ENCODE measurements around the gene PTPRT.

Gene PTPRT

DNA sequence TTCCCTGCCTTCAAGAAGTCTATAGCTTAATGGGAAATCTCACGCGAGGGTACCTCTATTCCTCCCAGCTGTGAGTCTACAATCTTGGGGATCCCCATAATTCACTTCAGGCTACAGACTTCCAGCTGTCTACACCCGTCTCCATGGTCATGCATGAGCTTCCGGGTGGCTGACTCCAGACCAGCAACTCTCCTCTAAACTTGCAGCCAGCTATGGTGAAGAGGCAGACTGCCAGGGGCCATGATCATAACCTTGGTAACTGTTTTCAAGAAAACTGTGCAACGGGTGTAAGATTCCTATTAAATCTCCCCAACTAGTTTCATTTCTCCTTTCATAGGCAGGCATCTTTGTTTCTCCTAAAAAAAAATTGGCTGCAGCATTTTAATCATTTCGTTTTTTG, 1037.1 kb downstream of the PTPRT start:
- DNase-seq = peak in 20 of 58 donors; percentile 1 to 65 (median 12)

DNA sequence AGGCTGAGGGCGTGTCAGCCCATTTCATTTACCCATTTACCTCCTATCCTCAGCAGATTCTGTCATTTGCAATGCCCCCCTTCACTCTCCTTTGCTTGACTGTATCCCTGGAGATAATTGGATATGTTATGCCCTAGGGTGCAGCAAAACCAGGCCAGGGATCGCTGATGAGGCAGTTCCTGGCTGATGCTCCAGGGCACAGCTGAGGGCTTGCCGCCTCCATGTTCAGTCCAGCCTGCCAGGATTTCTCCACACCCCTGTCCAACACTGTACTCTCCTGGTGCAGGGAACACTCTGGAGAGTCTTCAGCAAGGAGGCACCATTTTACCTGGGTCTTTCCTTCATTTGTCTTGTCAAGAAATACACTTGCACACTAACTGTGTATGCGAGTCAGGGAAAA, 1039.5 kb downstream of the PTPRT start:
- DNase-seq = no peak

DNA sequence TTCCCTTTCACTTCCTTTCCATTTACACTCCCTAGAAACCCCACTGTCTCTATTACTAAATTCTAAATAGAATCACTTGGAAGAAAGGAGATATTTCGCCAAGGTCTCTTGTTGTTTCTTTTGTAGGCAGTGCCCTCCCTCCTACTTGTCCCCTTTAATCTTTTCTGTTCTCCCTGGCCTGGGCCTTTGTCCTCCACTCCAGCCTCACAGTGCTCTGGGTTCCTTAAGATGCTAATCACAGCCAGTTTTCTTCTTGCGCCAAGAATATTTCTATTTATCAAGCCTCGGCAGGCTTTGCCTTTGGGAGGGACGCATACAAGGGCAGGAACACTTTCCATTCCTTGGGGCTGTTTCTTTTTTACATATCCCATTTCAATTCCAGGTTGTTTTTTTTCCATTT, 1051.0 kb downstream of the PTPRT start:
- peak in 26 of 58 donors; percentile 2 to 77 (median 24) for DNase-seq

DNA sequence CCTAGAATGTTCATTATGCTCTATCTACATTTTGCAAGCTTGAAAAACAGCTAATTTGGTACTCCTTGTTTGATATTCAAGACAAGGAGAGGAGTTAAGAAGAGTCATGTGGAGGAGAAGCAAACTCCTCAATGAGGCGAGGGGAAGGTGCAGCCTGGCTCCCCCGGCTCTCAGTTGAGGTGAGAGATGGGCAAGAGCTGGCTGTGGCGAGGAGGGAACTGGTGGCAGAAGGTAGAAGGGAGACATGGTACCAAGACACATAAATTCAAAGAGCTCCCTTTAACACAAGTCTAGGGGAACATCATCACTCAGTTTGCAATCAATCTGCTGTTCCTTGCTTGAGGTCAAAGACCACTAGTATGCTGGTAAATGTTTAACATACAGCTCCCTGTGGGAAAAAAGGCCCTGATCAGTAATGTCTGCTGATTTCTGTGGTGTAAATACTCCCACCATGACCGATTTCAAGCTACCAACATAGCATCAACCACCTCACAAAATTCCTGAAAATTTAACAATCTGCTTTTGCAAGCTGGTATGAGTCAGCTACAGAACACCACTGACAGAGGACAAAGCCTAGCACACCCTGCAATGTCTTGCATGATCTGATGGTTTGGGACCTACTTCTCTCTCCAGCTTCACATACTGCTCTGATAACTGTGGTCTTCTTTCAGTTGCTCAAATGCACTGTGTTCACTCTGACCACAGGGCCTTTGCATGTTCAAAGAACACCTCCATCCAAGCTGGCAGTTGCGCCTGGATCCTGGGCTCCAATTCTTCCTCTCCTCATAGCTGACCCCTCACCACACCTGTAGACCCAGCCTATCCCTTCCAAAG, 1055.2 kb downstream of the PTPRT start:
- no peak for DNase-seq

DNA sequence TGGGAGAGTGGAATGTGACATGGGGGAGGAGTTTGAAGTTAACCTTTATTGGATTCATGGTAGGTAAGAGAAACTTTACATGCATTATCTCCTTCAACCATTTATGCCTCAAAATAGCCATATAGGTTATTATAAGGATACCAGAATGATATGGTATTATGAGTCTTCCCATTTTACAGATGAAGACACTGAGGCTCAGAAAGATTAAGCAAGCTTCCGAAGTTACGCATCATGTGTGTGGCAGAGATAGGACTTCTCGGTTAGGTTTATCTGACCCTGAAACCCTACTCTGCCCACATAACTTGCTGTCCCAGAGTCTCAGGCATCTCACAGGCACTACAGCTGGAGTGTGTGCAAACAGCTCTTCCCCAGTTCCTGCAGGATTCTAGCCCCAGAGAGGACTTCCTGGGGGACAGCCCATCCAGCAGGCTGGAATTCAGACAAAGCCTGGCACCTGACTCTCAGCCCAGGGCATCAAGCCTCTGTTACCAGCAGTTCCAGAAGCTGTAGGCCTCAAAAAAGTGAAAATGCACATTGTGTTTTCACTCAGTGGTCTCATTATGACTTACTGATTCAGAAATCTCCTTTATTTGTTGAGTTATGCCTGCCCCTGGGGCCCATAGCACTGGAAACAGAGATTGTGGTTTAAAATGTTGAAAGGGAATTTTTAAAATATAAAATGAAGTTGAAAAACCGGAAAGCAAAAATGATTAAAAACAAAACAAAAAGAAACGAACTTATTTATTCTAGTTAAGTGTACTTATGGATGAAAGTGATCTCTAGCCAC, 1058.7 kb downstream of the PTPRT start:
- DNase-seq = no peak

DNA sequence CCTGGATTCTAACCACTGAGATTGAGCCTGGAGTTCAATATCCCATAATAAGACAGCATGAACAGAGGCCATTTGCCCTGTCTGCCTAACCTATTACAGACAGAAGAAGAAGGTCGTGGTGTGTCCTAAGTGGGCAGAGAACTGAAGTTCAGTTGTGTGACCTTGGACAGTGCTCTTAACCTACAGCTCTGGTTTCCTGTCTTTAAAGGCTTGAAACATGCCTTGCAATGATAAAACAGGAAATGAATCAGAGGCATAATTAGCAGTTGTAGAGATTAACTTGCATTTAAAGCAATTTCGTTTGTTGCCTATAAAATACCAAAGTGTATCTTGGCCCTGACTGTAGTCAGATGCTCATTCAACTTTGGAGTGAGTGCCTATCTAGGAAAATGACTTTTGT, 1064.3 kb downstream of the PTPRT start:
- no peak for DNase-seq

DNA sequence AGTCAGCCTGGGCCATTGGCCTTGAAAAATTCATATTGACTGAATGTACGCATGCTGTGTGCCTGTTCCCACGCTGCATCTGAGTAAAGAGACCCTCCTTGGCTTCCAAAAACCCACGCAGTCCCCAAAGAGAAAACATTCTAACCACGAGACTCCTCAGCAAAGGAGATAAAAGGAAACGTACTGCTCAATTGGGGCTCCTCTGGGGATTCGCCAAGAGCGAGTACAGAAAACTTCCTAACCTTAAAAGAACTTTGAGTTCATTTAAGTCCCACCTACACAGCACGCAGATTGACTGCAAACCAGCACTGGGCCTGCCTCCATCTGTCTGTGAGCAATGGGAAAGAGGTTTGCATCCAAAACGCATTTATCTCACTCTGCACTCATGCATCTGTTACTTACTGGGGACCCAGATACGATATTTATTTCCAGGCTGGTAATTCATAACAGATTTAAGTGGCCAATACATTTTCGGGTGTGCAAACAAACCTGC, 1065.7 kb downstream of the PTPRT start:
- DNase-seq = peak in 16 of 58 donors; percentile 1 to 43 (median 10)

DNA sequence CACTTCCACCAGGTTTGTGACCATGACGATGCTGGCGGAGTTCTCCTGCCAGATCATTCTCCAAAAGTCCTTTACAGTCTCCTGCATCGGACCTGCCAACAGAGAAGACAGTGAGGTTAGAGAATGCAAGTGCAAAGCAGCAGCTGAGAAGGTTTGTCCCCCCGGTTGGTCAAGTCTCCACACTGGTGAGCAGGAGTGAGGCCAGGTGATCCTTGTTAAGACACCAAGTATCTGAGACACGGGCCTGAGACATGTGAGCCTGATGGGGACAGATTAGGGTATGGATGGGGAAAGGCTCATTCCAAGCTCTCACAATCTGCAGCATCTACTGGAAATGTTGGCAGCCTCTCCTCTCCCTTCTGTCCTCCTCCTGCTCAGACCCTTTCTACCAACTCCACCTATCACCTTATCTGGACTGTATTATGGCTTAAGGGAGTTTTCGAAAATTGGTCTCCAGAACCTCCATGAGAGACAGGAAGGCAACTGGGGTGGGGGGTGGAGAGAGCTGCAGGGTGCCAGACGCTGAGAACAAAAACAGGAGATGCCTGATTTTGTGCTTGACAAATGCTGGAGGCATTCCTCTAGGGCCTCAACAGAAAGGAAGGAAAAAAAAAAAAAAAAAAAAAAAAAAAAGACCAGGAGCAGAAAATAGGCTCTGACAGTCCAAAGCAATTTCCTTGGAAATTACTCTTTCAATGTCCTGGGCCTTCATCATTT, 1071.1 kb downstream of the PTPRT start:
- DNase-seq = no peak

DNA sequence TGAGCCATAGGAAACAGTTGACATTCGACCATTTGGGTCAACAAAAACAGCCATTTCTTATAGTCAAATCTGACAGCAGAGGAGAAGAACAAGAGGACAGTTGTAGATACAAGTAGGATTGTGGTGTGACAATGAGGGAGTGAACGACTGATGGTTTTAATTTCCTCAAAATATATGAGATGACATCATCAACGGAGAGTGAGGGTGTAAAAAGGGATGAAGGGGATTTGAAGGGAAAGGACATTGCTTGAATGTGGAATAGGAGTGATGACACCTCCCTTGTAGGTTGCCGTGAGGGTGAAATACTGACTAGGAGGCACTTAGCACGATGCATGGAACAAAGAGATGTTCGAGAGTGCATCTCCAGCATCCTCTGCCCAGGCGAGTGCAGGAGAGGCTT, 1071.7 kb downstream of the PTPRT start:
- DNase-seq = no peak

DNA sequence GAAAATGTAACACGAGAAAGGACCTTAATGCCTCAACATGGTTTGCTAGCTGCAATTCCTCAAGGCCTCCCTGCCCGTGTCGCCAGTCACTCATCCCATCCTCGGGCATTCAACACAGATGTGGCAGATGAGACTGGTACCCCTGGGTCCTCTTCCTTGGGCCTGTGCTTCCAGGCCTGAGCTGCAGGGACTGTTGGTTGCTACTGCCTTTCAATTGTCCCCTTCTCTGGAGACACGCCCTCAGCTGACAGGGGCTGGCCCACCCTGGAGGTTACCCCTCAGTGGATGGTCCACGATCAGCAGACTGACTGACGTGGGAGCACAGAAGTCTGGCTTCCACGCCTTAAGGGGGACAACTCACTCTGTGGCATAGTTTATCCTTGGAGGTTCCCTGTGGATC, 1076.5 kb downstream of the PTPRT start:
- no peak for DNase-seq

DNA sequence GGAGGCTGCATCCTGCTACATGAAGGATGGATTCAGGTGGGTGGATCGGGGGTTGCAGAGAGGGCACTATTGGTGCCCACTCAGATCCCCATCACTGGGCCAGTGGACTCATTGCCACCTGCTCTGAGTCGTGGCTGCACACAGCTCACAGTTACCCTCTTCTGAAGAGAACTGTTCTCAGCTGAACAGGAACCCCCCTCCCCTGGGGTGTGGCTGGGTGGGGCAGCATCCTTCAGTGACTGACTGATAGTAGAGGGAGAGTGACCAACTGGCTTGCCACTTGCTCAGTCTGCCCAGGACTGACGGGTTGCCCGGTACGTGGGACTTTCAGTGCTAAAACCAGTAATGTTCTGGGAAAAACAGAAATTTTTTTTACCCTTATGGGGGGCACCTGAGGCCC, 1077.5 kb downstream of the PTPRT start:
- DNase-seq = no peak

DNA sequence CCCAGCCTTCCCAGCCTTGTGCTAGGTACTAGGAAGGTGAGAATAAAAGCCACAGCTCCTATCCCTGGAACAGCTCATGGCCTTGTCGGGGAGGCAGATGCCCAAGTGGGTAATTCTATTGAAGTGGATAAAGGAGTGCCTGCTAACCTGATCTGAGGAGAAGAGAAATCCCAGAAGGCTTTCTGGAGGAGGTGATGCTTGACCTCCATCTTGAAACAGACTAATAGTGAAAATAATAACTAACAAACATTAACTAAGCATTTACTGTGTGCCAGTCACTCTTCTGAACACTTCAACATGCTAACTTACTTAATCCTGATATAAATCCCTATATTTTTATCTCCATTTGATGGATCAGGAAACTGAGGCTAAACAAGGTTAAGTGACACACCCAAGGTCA, 1078.4 kb downstream of the PTPRT start:
- no peak for DNase-seq

DNA sequence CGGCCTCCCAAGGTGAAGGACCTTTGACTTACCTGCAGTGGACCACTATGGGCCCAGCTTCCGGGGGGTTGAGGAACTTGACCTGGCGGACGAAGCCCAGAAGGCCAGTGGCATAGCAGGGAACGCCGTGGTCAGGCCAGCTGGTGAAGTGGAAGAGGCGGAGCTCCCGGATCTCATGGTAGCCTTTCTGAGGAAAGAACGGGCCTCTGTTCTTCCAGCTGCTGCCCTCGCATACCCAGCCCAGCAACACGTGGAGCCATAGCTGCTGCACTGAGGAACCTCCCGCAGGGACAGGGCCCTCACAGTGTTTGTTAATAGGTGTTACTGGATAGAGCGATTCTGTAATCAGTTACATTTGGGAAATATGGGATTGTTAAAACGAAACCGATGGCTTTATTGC, 1079.4 kb downstream of the PTPRT start:
- DNase-seq = peak in 8 of 58 donors; percentile 2 to 30 (median 5)

DNA sequence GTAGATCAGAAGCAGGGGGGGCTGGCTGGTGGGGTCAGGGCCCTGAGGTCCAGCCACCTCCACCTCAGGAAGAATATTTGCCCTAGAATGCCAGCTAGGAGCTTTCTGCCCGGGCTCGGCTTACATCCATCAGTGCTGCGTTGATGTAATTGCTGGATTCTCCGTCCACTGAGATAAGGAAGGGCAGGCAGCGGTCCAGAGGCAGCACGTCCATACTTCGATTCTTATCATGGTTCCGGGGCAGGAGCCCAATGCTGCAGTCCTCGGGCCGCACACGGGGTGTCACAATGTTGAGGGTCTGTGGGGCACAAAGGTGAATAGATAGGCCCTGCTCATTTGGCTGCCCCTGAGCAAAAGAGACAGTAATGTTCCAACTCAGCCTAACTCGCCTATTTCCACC, 1087.7 kb downstream of the PTPRT start:
- no peak for DNase-seq

DNA sequence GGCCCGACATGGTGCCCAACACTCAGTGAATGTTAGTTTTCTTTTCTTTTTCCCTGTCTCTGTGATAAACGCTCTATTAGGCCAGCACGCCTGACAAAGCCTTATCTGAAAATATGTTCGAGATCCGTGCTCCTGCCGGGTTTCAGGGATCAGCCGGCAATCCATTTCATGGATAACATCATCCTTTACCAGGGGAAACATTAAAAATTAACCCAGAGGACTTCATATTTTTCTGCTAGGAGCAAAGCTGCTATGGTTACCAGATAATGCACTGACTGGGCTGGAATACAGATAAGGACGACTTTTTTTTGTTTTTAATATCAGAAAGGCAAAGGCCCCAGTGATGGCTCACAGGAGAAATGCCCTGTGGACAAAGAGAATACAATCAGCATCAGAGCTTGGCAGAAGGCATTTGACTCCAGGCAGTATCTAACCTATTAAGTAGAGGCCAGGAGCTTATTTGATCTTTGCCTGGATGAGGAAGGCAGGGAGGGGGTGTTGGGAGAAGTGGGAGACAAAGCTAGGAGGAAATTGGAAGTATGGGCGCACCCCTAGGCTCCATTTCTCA, 1089.5 kb downstream of the PTPRT start:
- DNase-seq = no peak

DNA sequence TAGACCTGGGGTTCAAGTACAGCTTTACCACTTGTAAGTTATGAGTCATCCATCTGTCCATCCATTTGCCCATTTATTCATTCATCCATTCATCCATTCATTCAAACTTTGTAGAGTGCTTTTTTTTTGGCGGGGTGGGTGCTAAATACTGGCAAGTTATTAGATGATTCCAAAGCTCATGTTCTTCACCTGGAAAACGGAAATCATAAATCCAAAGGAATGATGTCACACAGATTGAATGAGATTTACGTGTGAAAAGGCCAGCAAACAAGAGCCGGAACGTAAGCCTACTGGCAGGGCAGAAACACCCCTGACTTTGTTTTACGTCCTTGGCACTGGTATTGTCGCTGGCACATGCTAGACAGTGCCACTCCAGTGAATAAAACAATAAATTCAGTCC, 1090.6 kb downstream of the PTPRT start:
- no peak for DNase-seq

DNA sequence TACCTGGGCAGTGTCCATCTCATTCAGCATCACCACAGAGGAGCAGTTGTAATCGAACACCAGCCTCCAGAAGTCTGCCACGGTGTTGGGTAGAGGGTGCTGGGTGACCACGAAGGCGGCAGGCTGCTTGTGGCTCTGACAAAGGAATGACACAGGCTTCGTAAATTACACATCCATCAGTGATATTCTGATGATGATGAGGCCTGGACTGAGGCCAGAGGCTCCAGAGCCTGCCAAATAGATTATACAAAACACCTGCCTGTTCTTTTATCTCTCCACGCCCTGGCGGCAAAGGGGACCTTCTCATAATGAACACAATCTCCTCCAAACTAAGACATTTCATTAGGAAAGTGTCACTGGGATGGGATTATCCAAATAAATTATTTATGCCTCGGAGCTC, 1091.3 kb downstream of the PTPRT start:
- DNase-seq = no peak

DNA sequence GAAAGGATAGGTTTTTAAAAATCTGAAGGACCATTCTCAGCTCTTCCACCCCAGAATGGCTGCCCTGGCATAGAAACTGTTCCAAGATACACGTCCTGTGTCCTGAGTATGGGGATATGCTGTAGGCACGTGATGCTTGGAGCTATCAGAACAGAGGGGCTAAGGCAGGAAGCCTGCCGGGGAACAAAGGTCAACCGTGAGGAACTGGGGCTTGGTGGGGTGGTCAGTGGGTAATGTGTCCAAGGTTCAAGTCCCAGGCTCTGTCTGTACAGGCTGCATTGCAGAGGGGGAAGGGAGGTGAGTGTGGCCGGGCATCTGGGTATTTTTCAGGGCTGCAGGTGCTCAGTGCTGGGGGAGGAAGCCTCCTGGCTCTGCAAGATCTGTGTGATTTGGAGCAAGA, 1092.0 kb downstream of the PTPRT start:
- no peak for DNase-seq

DNA sequence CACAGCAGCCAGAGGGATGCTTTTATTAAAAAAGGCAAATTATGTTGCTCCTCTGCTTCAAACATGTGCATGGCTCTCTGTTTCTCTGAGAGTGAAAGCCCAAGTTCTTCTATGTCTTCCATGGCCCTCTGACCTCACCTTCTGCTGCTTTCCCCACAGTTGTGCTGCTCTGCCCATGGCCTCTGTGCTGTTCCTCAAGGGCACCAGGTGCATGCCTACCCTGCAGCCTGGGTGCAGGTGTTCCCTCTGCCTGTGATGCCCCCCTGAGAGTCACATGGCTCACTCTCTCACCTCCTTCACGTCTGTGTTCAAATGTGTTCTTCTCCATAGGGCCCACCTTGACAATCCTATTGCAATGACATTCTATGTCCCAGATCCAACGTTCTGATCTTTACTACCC, 1094.5 kb downstream of the PTPRT start:
- DNase-seq = no peak

DNA sequence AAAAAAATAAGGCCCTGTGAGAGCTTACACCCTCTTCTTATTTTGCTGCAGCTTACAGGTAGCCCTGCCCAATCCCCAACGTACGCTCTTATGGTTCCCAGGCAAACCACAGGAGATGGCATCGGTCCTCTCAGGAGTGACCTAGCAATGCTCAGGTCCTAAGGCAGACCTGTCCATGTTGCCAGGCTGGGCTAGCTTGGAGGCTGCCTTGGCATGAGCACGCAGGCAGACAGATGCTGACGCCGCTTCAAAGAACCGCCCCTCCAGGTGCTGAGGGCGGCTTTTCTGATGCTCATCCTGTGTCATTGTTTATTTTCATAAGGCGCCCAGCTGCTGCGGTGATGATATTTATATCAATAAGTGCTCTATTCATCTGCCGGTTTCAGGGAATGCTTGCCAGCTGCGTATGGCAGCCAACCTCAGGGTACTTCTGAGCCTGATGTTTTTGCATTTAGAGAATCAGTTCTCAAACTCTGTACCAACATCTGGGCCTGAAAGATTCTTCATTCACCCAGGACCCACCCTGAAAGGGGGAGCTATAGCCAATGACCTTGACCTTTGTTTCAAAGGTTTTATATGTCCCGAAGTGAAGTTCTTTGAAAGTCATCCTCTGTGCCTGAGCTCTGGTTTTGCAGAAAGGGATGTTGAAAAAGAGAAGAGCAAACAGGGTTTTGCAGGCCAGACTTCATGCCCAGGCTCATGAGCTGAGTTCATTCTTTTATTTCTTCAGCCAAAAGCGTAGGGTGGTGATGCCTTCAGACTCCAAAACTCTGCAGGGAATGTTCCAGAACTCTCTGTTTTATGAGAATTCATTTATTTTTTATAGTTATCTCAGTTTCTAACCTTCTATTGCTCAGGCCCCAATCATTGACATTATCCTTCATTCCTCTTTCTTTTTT, 1095.9 kb downstream of the PTPRT start:
- DNase-seq = peak in 4 of 58 donors; percentile 4 to 12 (median 8)

Data from anterior cingulate cortex (tissue), 58 donors.